ENCODE measurements around the gene XRCC2. TPM values are rescaled to one million over a fixed set of nuclear protein-coding genes. Genes with fewer than 3 reads are reported as not detected.

XRCC2 gene
- total RNA-seq, 3 donors from 2014 or later (not counting 1 experiment from before 2014, with no cell fraction given) = 1.0 to 1.3 (median 1.2) TPM

- Histone ChIP-seq H3K27ac (ENCODE audit: low read length) (no peak overlapping the region), H3K27me3 (ENCODE audit: control insufficient read depth, insufficient read depth, low read length) (no peaks in the 10 kb centered on the region), H3K36me3 (ENCODE audit: control insufficient read depth, insufficient read depth, low read length) (no peaks in the 10 kb centered on the region), H3K4me3 (ENCODE audit: low read length) (no peak overlapping the region), H3K9me3 (ENCODE audit: control insufficient read depth, insufficient read depth, low read length) (no peaks in the 10 kb centered on the region), H3K4me1 (ENCODE audit: control insufficient read depth, insufficient read depth, low read length) (peaks cover 9% of the 10 kb centered on the region)
- Mint-ChIP-seq H3K9me3 (no peaks in the 10 kb centered on the region), H3K4me3 (peak overlapping the region; percentile 80), H3K4me1 (peaks cover 6 to 14% of the 10 kb centered on the region in 2 donors), H3K27me3 (ENCODE audit: low read depth in 2 of 2) (no peaks in the 10 kb centered on the region), H3K36me3 (no peaks in the 10 kb centered on the region), H3K27ac (peak overlapping the region; percentile 67 to 75)
- DNase-seq (no peak), ATAC-seq (no peak)
- TF ChIP-seq CTCF (IDR thresholded peaks at IDR 0.05) = no peak
- intact Hi-C loops (cut with micrococcal nuclease) = loop anchor here (5.0 to 10.0 kb wide), 3 partner anchors 79 to 343 kb away; partner anchors contain the start of gene ACTR3B
- 81% methylated on average over 10 of the region's 11 CpGs for WGBS (ENCODE audit: insufficient coverage)
These were observed 2.1 kb upstream of the XRCC2 start for GRCh38 chr7:152677808-152678670.

GRCh38 chr7:152674860-152675758 lies 832 bp downstream of the XRCC2 start:
- H3K4me1 Mint-ChIP-seq = peaks cover 6 to 14% of the 10 kb centered on the region in 2 donors
- Histone ChIP-seq H3K9me3 (ENCODE audit: control insufficient read depth, insufficient read depth, low read length) (no peaks in the 10 kb centered on the region), H3K4me3 (ENCODE audit: low read length) (peak overlapping the region; percentile 61), H3K27me3 (ENCODE audit: control insufficient read depth, insufficient read depth, low read length) (no peaks in the 10 kb centered on the region), H3K36me3 (ENCODE audit: control insufficient read depth, insufficient read depth, low read length) (no peaks in the 10 kb centered on the region), H3K4me1 (ENCODE audit: control insufficient read depth, insufficient read depth, low read length) (peaks cover 9% of the 10 kb centered on the region), H3K27ac (ENCODE audit: low read length) (no peak overlapping the region)
- WGBS (ENCODE audit: insufficient coverage) = 34% methylated on average over 12 of the region's 16 CpGs
- no peaks in the 10 kb centered on the region for H3K9me3 Mint-ChIP-seq
- no peaks in the 10 kb centered on the region for H3K36me3 Mint-ChIP-seq
- H3K27ac Mint-ChIP-seq = peak overlapping the region in 1 of 2 donors; percentile 94
- ATAC-seq = no peak
- intact Hi-C loops (cut with micrococcal nuclease) = loop anchor here (5.0 to 10.0 kb wide), 3 partner anchors 82 to 340 kb away; partner anchors contain the start of gene ACTR3B
- H3K27me3 Mint-ChIP-seq (ENCODE audit: low read depth in 2 of 2) = no peaks in the 10 kb centered on the region
- TF ChIP-seq CTCF (IDR thresholded peaks at IDR 0.05) = no peak
- H3K4me3 Mint-ChIP-seq = peak overlapping the region; percentile 96
- peak in 1 of 2 donors; percentile 12 for DNase-seq

GRCh38 chr7:152673897-152674296 lies 2.0 kb downstream of the XRCC2 start:
- intact Hi-C loops (cut with micrococcal nuclease) = loop anchor here (10.0 kb wide), 1 partner anchor 339 kb away; no protein-coding TSS in a partner anchor
- ATAC-seq = no peak
- no peak overlapping the region for H3K4me3 Mint-ChIP-seq
- H3K9me3 Mint-ChIP-seq = no peaks in the 10 kb centered on the region
- peaks cover 6 to 14% of the 10 kb centered on the region in 2 donors for H3K4me1 Mint-ChIP-seq
- H3K9me3 ChIP-seq (ENCODE audit: control insufficient read depth, insufficient read depth, low read length) = no peaks in the 10 kb centered on the region
- no peak overlapping the region for H3K27ac ChIP-seq (ENCODE audit: low read length)
- 100% methylated on average over 1 of the region's 2 CpGs for whole genome bisulfite sequencing (ENCODE audit: insufficient coverage)
- H3K27me3 Mint-ChIP-seq (ENCODE audit: low read depth in 2 of 2) = no peaks in the 10 kb centered on the region
- no peak overlapping the region for H3K27ac Mint-ChIP-seq
- H3K4me3 ChIP-seq (ENCODE audit: low read length) = no peak overlapping the region
- no peaks in the 10 kb centered on the region for H3K27me3 ChIP-seq (ENCODE audit: control insufficient read depth, insufficient read depth, low read length)
- peaks cover 9% of the 10 kb centered on the region for H3K4me1 ChIP-seq (ENCODE audit: control insufficient read depth, insufficient read depth, low read length)
- TF ChIP-seq CTCF (IDR thresholded peaks at IDR 0.05) = no peak
- H3K36me3 ChIP-seq (ENCODE audit: control insufficient read depth, insufficient read depth, low read length) = no peaks in the 10 kb centered on the region
- no peak for DNase-seq
- no peaks in the 10 kb centered on the region for H3K36me3 Mint-ChIP-seq

Data from natural killer cell (primary cell).